Astrocyte (in vitro differentiated cells and primary cell): ENCODE data around the gene ZBTB16. TPM values are rescaled to one million over a fixed set of nuclear protein-coding genes. Genes with fewer than 3 reads are reported as not detected.

Source experiments
- DNase-seq: peaks from one replicate; pipeline ENCODE4 v3.0.0-alpha.2; 2010; ENCODE audit warnings: low read depth
- FAIRE-seq: peaks from 2 replicates; lab custom pipeline; 2011; peaks lifted over from hg19 to GRCh38; lab: Jason Lieb, UNC
- H2AFZ ChIP-seq: 2 replicates; pipeline ENCODE4 v1.6.0; 2012; ENCODE audit warnings: low read depth, low read length, inconsistent platforms
- H3K27ac ChIP-seq: 2 replicates; pipeline ENCODE4 v1.5.1; 2011; ENCODE audit warnings: low read depth, low read length, inconsistent platforms
- H3K27me3 ChIP-seq: 2 replicates; pipeline ENCODE4 v1.6.0; 2011; ENCODE audit warnings: low read length, inconsistent platforms; ENCODE audit not compliant: insufficient read depth
- H3K36me3 ChIP-seq: 2 replicates; pipeline ENCODE4 v1.5.1; 2011; ENCODE audit warnings: low read length, inconsistent platforms; ENCODE audit not compliant: insufficient read depth
- H3K4me1 ChIP-seq: 2 replicates; pipeline ENCODE4 v1.5.1; 2011; ENCODE audit warnings: low read length, inconsistent platforms; ENCODE audit not compliant: insufficient read depth
- H3K4me2 ChIP-seq: 2 replicates; pipeline ENCODE4 v1.6.0; 2012; ENCODE audit warnings: low read length, inconsistent platforms
- H3K4me3 ChIP-seq: 2 replicates; pipeline ENCODE4 v1.5.1; 2011; ENCODE audit warnings: low read depth, mild to moderate bottlenecking, low read length, inconsistent platforms; ENCODE audit not compliant: insufficient read depth
- H3K79me2 ChIP-seq: 2 replicates; pipeline ENCODE4 v1.6.0; 2012; ENCODE audit warnings: mild to moderate bottlenecking, low read length, inconsistent platforms; ENCODE audit not compliant: insufficient read depth
- H3K9ac ChIP-seq: 2 replicates; pipeline ENCODE4 v1.6.0; 2012; ENCODE audit warnings: mild to moderate bottlenecking, low read length, inconsistent platforms
- H3K9me3 ChIP-seq: 2 replicates; pipeline ENCODE4 v1.5.1; 2012; ENCODE audit warnings: low read depth, mild to moderate bottlenecking, low read length, inconsistent platforms; ENCODE audit not compliant: insufficient read depth
- H4K20me1 ChIP-seq: 2 replicates; pipeline ENCODE4 v1.6.0; 2012; ENCODE audit warnings: low read length, inconsistent platforms; ENCODE audit not compliant: insufficient read depth
- H3K27ac Mint-ChIP-seq: one replicate; pipeline ENCODE4 v1.8.0; 2021; ENCODE audit warnings: mild to moderate bottlenecking, mixed read lengths; ENCODE audit not compliant: unreplicated experiment
- H3K27me3 Mint-ChIP-seq: one replicate; pipeline ENCODE4 v1.8.0; 2021; ENCODE audit warnings: low read depth, mixed read lengths; ENCODE audit not compliant: unreplicated experiment
- H3K36me3 Mint-ChIP-seq: one replicate; pipeline ENCODE4 v1.8.0; 2021; ENCODE audit warnings: low read depth, mixed read lengths; ENCODE audit not compliant: unreplicated experiment
- H3K4me1 Mint-ChIP-seq: one replicate; pipeline ENCODE4 v1.8.0; 2021; ENCODE audit warnings: low read depth, mixed read lengths; ENCODE audit not compliant: unreplicated experiment
- H3K4me3 Mint-ChIP-seq: one replicate; pipeline ENCODE4 v1.8.0; 2021; ENCODE audit warnings: mild to moderate bottlenecking, moderate library complexity, mixed read lengths; ENCODE audit not compliant: unreplicated experiment
- H3K9me3 Mint-ChIP-seq: one replicate; pipeline ENCODE4 v1.8.0; 2021; ENCODE audit warnings: mild to moderate bottlenecking, mixed read lengths; ENCODE audit not compliant: unreplicated experiment
- EZH2 ChIP-seq: IDR thresholded peaks from 2 replicates; pipeline ENCODE4 v1.6.1; 2012; ENCODE audit warnings: mild to moderate bottlenecking, low read length, inconsistent platforms; ENCODE audit not compliant: insufficient read depth
- total RNA-seq: library from RNA; stranded (reverse); gene quantifications from 2 replicates; pipeline ENCODE4 v1.2.1, GENCODE V29; 2021
- TF ChIP-seq, protein P1 (sequence below): IDR thresholded peaks from 2 replicates; pipeline ENCODE4 v1.5.1; 2011; ENCODE audit warnings: low read depth, mild to moderate bottlenecking, inconsistent platforms, low read length, moderate library complexity; ENCODE audit not compliant: insufficient read depth

The ZBTB16 gene
- total RNA-seq, 1 donor from 2014 or later = 0.50 TPM

DNA sequence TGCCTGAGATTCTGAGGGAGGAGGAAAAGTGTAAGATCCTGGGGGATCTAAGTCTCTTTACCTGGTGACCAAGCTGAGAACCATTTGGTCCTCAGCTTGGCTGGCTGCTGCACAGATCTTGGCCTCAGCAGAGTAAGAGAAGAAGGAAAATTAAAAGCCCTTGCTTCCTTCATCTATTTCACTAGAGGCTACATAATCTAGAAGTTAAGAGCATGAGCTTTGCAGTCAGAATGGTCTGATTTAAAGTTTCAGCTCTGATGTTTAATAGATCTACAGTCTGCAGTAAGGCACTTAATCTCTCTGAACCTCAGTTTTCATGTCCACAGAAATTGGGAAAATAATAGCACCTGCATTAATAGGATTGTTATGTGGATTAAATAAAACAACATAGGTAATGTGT, 3.1 kb upstream of the ZBTB16 start:
- H3K4me2 ChIP-seq = no peak overlapping the region
- H4K20me1 ChIP-seq = no peaks in the 10 kb centered on the region
- no peak for TF ChIP-seq EZH2
- TF ChIP-seq, protein P1, sequence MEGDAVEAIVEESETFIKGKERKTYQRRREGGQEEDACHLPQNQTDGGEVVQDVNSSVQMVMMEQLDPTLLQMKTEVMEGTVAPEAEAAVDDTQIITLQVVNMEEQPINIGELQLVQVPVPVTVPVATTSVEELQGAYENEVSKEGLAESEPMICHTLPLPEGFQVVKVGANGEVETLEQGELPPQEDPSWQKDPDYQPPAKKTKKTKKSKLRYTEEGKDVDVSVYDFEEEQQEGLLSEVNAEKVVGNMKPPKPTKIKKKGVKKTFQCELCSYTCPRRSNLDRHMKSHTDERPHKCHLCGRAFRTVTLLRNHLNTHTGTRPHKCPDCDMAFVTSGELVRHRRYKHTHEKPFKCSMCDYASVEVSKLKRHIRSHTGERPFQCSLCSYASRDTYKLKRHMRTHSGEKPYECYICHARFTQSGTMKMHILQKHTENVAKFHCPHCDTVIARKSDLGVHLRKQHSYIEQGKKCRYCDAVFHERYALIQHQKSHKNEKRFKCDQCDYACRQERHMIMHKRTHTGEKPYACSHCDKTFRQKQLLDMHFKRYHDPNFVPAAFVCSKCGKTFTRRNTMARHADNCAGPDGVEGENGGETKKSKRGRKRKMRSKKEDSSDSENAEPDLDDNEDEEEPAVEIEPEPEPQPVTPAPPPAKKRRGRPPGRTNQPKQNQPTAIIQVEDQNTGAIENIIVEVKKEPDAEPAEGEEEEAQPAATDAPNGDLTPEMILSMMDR = no peak
- no peak overlapping the region for H3K4me3 ChIP-seq
- H3K36me3 ChIP-seq = no peaks in the 10 kb centered on the region
- FAIRE-seq = no peak
- H3K9ac ChIP-seq = no peak overlapping the region
- no peaks in the 10 kb centered on the region for H3K9me3 Mint-ChIP-seq
- no peak for DNase-seq
- no peak overlapping the region for H2AFZ ChIP-seq
- H3K4me3 Mint-ChIP-seq = no peak overlapping the region
- H3K27me3 ChIP-seq = peaks cover 44% of the 10 kb centered on the region
- no peaks in the 10 kb centered on the region for H3K9me3 ChIP-seq
- H3K4me1 Mint-ChIP-seq = peaks cover 8% of the 10 kb centered on the region
- no peaks in the 10 kb centered on the region for H3K36me3 Mint-ChIP-seq
- no peaks in the 10 kb centered on the region for H3K4me1 ChIP-seq
- peaks cover 54% of the 10 kb centered on the region for H3K27me3 Mint-ChIP-seq
- H3K27ac Mint-ChIP-seq = no peak overlapping the region
- H3K79me2 ChIP-seq = no peaks in the 10 kb centered on the region
- no peak overlapping the region for H3K27ac ChIP-seq

DNA sequence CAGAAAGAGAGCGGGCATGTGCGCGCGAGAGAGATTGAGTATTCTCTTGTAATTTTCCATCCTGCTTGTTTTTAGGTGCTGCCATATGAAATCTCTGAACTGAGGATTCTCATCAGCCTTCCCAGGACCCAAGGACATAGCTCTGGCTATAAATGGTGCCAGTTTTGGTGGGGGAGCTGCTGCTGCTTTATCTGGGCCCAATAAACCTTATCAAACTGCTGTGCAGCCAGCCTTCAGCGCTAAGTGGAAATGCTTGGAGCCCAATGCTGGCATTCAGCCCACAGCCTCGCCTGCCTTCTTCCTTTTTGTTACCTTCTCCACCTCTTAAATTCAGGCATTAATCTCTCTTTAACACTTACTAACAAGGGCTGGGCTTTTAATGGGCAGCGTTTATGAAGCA, 2.4 kb upstream of the ZBTB16 start:
- Histone ChIP-seq H3K27me3 (peaks cover 48% of the 10 kb centered on the region), H2AFZ (no peak overlapping the region), H3K36me3 (no peaks in the 10 kb centered on the region), H3K4me1 (no peaks in the 10 kb centered on the region), H3K79me2 (no peaks in the 10 kb centered on the region), H3K4me3 (no peak overlapping the region), H4K20me1 (no peaks in the 10 kb centered on the region), H3K9me3 (no peaks in the 10 kb centered on the region), H3K27ac (no peak overlapping the region), H3K4me2 (no peak overlapping the region), H3K9ac (no peak overlapping the region)
- H3K36me3 Mint-ChIP-seq = no peaks in the 10 kb centered on the region
- H3K27me3 Mint-ChIP-seq = peaks cover 61% of the 10 kb centered on the region
- FAIRE-seq (no peak), DNase-seq (no peak)
- no peak overlapping the region for H3K27ac Mint-ChIP-seq
- H3K4me3 Mint-ChIP-seq = no peak overlapping the region
- no peak for TF ChIP-seq EZH2
- TF ChIP-seq, protein P1 = no peak
- H3K4me1 Mint-ChIP-seq = peaks cover 8% of the 10 kb centered on the region
- no peaks in the 10 kb centered on the region for H3K9me3 Mint-ChIP-seq

DNA sequence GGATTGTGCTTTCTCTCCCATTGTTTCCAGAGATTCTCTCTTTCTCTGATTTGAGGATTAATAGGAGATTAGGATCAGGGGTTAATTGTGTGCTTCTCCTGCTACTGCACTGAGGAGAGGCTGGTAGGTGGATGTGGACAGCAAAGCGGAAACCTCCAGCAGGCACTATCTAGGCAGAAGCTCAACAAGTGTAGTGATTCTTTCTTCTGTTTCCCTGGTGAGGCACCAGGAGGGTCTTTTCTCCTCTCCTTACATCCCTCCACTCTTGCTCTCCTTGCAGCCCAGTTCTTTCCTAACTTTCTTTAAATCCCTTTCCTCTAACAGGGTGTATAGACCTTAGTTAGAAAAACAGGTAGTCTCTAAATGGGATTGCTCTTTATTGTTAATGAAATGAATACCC, 1.9 kb upstream of the ZBTB16 start:
- Mint-ChIP-seq H3K4me3 (no peak overlapping the region), H3K4me1 (peaks cover 8% of the 10 kb centered on the region), H3K9me3 (no peaks in the 10 kb centered on the region), H3K36me3 (no peaks in the 10 kb centered on the region), H3K27ac (no peak overlapping the region), H3K27me3 (peaks cover 66% of the 10 kb centered on the region)
- H3K27me3 ChIP-seq = peaks cover 48% of the 10 kb centered on the region
- H3K4me2 ChIP-seq = no peak overlapping the region
- TF ChIP-seq, protein P1 = no peak
- no peak for TF ChIP-seq EZH2
- no peaks in the 10 kb centered on the region for H3K36me3 ChIP-seq
- no peak overlapping the region for H3K4me3 ChIP-seq
- H3K79me2 ChIP-seq = no peaks in the 10 kb centered on the region
- no peaks in the 10 kb centered on the region for H3K4me1 ChIP-seq
- H3K9me3 ChIP-seq = no peaks in the 10 kb centered on the region
- FAIRE-seq = no peak
- H2AFZ ChIP-seq = no peak overlapping the region
- no peak overlapping the region for H3K9ac ChIP-seq
- H3K27ac ChIP-seq = no peak overlapping the region
- H4K20me1 ChIP-seq = no peaks in the 10 kb centered on the region
- DNase-seq = no peak
